Activated T-helper 17 cell treated with anti-CD3 and anti-CD28 coated beads, Interleukin-2, amount 50 U/mL, for 72 hours (primary cell): Measurements from ENCODE around the gene USP9X. TPM values are rescaled to one million over a fixed set of nuclear protein-coding genes. Genes with fewer than 3 reads are reported as not detected.
"Not testable (repeated sequence)": the region's sequence is repeated elsewhere in the genome, so short reads cannot be mapped to it uniquely, and the experiment has no call there.

Source experiments
- ATAC-seq: fragments of 150-1000 bp; cut with Tn5 transposase; replicated peaks from 2 replicates; pipeline ENCODE4 v1.10.0; 2021; ENCODE audit warnings: mild to moderate bottlenecking, moderate library complexity
- H3K27ac Mint-ChIP-seq: one replicate; pipeline ENCODE4 v1.8.0; 2022; ENCODE audit warnings: mixed read lengths
- H3K27me3 Mint-ChIP-seq: one replicate; pipeline ENCODE4 v1.8.0; 2022; ENCODE audit warnings: mixed read lengths
- H3K36me3 Mint-ChIP-seq: one replicate; pipeline ENCODE4 v1.8.0; 2022; ENCODE audit warnings: low read depth, mild to moderate bottlenecking, mixed read lengths
- H3K4me1 Mint-ChIP-seq: one replicate; pipeline ENCODE4 v1.8.0; 2022; ENCODE audit warnings: mixed read lengths
- H3K4me3 Mint-ChIP-seq: one replicate; pipeline ENCODE4 v1.8.0; 2022; ENCODE audit warnings: mild to moderate bottlenecking, mixed read lengths
- H3K9me3 Mint-ChIP-seq: one replicate; pipeline ENCODE4 v1.8.0; 2022; ENCODE audit warnings: mixed read lengths
- total RNA-seq, 2 donors: library from RNA; stranded (reverse); gene quantifications; one replicate each; pipeline ENCODE4 v1.2.3, GENCODE V29; 2022

USP9X gene
- total RNA-seq, 2 donors from 2014 or later, result 49.3 to 63.3 TPM

DNA sequence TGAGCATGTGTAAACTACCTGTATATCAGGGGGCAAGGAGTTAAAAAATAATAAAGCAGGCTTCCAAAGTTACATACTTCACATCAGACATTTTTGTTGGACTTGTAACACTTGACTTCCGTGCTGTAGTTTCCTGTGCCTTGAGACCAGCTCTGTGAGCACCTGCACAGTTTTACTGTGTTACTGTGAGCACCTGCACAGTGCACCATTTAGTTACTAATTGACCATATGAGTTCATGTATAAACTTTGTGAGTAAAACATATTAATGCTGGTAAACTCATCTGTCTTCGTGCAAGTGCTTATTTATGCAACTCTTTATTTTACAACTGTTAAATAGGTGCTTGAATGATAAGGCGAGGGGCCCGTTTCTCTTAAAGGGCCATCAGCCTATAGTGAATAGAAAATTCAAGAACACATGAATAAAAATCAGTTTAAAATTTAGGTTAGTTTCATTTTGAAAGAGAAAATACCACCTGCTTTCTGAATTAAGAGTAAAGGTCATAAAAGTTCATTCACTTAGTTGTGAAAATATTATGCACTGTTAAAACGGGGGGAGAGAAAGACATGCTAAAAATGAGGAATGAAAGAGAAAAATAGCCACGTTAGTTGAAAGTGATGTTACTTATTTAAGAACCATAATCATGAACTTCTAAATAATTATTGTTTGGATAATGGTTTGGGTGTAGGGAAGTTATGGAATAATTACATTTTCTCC, 42.4 kb downstream of the USP9X start:
- ATAC-seq, result no peak
- Mint-ChIP-seq H3K27ac (no peak overlapping the region), H3K27me3 (no peaks in the 10 kb centered on the region), H3K9me3 (no peaks in the 10 kb centered on the region), H3K36me3 (peaks cover 80% of the 10 kb centered on the region), H3K4me1 (no peaks in the 10 kb centered on the region), H3K4me3 (peak overlapping the region; percentile 28)

DNA sequence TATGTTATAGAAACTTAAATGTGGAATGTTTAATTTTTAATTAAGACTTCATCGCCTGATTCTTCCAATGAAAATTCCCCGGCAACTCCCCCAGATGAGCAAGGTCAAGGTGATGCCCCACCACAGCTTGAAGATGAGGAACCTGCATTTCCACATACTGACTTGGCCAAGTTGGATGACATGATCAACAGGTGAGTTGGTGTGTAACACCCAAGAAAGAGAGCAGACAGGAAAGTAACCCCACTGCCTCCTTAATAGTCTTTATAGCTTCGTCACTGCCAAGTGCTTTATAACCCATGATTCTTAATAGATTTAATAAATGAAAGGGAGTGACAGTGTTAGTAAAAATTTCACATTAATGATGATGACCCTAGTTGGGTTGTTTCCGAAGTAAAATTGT, 43.7 kb downstream of the USP9X start:
- H3K4me3 Mint-ChIP-seq, result no peak overlapping the region
- H3K27me3 Mint-ChIP-seq, result no peaks in the 10 kb centered on the region
- ATAC-seq, result no peak
- no peaks in the 10 kb centered on the region for H3K4me1 Mint-ChIP-seq
- H3K9me3 Mint-ChIP-seq, result no peaks in the 10 kb centered on the region
- H3K27ac Mint-ChIP-seq, result no peak overlapping the region
- peaks cover 80% of the 10 kb centered on the region for H3K36me3 Mint-ChIP-seq

DNA sequence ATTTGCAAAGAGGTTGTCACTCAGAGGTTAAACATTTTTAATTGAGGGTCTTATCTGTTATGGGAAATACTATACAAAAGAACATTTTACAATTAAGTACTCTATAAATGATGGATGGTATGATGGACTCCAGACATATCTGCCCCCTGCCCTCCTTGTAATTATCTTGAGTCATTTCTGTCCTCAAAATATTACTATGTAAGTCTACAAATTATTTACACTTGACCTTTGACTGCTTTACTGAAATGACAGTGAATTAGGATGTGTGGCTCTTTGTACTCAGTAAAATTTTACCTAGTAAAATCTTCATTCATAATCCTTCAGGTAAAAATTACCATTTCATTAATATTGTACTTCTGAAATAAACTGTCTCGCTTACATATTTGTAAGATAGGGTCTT, 46.5 kb downstream of the USP9X start:
- Mint-ChIP-seq H3K27ac (no peak overlapping the region), H3K9me3 (no peaks in the 10 kb centered on the region), H3K27me3 (no peaks in the 10 kb centered on the region), H3K4me3 (no peak overlapping the region), H3K4me1 (no peaks in the 10 kb centered on the region), H3K36me3 (peaks cover 81% of the 10 kb centered on the region)
- no peak for ATAC-seq

DNA sequence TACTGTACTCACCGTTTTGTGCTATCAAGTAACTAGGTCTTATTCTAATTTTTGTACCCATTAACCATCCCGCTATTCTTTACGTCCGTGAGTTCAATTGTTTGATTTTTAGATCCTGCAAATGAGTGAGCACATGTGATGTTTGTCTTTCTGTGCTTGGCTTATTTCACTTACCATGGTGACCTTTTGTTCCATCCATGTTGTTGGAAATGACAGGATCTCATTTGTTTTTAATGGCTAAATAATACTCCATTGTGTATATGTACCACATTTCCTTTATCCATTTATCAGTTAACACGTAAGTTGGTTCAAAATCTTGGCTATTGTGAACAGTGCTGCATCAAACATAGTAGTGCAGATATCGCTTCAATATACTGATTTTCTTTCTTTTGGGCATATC, 48.3 kb downstream of the USP9X start:
- no peaks in the 10 kb centered on the region for H3K9me3 Mint-ChIP-seq
- no peak overlapping the region for H3K4me3 Mint-ChIP-seq
- peaks cover 78% of the 10 kb centered on the region for H3K36me3 Mint-ChIP-seq
- H3K4me1 Mint-ChIP-seq, result no peaks in the 10 kb centered on the region
- no peak overlapping the region for H3K27ac Mint-ChIP-seq
- no peak for ATAC-seq
- no peaks in the 10 kb centered on the region for H3K27me3 Mint-ChIP-seq

DNA sequence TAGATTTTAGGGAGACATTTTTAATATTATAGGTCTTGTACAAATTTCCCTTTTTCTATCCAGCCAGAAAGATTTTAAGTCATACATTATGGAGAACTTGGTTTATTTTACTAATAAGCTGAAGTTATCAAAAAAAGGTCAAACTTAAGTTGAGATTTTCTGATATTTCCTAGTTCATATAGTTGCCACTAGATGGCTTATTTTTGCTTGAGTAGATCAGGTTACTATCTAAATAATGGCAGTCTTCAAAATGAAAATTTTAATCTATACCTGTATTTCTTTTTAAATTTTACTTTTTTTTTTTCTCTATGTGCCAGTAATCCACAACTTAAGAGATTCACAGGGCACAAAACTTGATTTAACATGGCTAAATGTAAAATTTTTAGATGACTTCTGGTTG, 52.3 kb downstream of the USP9X start:
- Mint-ChIP-seq H3K4me1 (no peaks in the 10 kb centered on the region), H3K36me3 (peaks cover 66% of the 10 kb centered on the region), H3K27ac (no peak overlapping the region), H3K9me3 (no peaks in the 10 kb centered on the region), H3K4me3 (no peak overlapping the region), H3K27me3 (no peaks in the 10 kb centered on the region)
- ATAC-seq, result no peak

DNA sequence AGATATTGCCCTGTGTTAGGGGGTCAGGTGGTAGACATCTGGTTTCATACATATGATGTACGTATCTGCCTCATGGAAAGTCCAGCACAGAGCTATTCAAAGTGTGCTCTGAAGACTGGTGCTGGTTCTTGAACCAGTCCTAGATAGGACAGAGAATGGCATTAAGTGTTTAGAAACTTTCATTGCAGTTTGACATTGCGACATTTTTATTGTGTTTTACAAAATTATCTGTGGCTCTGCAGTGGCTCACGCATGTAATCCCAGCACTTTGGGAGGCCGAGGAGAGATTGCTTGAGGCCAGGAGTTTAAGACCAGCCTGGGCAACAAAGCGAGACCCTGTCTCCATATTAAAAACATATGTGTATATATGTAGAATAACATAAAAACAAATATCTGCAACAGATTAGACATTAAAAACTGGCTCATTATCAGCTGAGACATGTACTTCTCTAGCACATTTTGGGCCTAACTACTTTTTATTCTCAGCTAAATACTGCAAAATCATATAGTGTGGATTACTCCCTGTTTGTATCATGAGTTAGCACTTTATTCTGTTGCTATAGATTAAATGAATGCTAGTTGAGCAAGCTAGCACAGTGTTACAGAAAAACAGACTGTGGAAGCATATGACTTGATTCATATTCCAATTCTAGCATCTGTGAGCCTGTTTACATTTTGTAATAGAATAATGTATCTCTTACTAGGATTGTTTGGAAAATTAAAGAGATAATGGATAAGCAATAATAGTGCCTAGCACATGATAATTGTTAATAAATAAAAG, 57.1 kb downstream of the USP9X start:
- Mint-ChIP-seq H3K4me3 (no peak overlapping the region), H3K36me3 (peaks cover 54% of the 10 kb centered on the region), H3K27ac (no peak overlapping the region), H3K4me1 (peaks cover 6% of the 10 kb centered on the region), H3K9me3 (no peaks in the 10 kb centered on the region), H3K27me3 (no peaks in the 10 kb centered on the region)
- no peak for ATAC-seq

DNA sequence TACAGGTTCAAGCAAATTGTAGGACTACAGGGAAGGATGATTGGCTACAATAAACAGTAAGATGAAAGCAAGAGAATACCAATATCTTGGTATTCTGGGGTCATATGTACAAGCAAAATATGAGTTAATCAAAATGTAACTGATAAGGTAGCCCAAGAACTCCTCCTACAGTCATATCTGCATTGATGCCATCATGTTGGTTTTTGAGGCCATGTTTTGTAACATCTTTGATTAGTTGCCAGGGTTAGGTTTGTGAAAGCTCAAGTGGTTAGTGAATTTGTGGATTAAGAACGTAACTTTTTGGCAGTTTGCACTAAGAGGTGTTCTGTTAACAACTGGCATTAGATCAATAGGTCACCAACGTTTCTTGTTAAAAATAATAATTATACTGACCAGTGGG, 59.6 kb downstream of the USP9X start:
- H3K4me3 Mint-ChIP-seq, result no peak overlapping the region
- no peak overlapping the region for H3K27ac Mint-ChIP-seq
- no peaks in the 10 kb centered on the region for H3K27me3 Mint-ChIP-seq
- ATAC-seq, result no peak
- no peaks in the 10 kb centered on the region for H3K9me3 Mint-ChIP-seq
- peaks cover 79% of the 10 kb centered on the region for H3K36me3 Mint-ChIP-seq
- H3K4me1 Mint-ChIP-seq, result peaks cover 6% of the 10 kb centered on the region

DNA sequence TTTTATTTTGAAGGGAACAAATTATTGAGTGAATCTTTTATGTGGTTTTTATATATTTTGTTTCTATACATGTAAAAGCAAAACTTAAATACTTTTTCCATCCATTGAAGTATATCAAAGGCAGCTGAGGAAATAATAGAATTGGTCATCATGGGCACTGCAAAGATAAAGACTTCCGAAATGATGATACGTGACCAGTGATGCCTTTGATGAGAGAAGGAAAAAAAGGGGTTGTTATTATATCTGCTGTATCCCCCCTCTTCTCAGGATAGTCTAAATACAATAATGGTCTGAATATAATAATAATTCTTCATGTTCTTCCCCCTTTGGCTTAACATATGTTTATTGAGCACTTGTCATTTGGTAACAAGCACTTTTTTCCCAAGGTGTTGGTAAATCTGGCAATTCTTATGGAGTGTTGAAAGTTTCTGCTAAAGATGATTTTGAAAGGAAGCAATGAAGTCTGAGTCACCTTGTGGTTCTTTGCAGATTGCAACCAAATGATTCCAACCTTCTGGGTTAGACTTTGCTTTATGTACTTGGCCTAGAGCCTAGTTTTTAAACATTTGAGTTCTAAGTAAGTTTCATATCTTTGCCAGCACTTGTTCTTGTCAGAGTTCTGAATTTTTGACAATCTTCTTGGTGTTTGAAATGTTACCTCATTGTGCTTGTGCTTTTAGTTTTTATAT, 60.8 kb downstream of the USP9X start:
- H3K27ac Mint-ChIP-seq, result peak overlapping the region; percentile 4
- ATAC-seq, result peak; percentile 65

DNA sequence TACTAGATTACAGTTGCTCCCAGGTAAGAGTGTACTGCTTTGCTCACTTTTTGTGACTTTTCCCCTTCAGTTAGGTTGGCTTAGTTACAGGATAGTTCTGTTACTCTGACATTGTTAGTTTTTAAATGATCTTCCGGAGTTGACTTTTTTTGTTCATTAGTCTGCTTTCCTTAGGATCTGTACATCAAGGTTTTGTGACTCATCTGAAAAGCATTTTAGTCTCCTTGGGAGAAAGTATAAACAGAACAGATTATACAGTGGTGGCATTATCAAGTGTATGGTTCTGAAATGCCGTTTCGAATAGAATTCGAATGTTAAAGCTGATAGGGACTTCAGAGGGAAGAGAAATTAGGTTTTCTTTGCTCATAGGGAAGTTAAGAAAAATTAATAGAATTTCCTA, 63.3 kb downstream of the USP9X start:
- H3K27ac Mint-ChIP-seq, result no peak overlapping the region
- no peaks in the 10 kb centered on the region for H3K27me3 Mint-ChIP-seq

More for the DNA sequence above, 60.8 kb downstream of the USP9X start:
- H3K4me3 Mint-ChIP-seq, result no peak overlapping the region
- H3K9me3 Mint-ChIP-seq, result no peaks in the 10 kb centered on the region
- H3K36me3 Mint-ChIP-seq, result peaks cover 79% of the 10 kb centered on the region
- H3K27me3 Mint-ChIP-seq, result no peaks in the 10 kb centered on the region
- peaks cover 6% of the 10 kb centered on the region for H3K4me1 Mint-ChIP-seq

DNA sequence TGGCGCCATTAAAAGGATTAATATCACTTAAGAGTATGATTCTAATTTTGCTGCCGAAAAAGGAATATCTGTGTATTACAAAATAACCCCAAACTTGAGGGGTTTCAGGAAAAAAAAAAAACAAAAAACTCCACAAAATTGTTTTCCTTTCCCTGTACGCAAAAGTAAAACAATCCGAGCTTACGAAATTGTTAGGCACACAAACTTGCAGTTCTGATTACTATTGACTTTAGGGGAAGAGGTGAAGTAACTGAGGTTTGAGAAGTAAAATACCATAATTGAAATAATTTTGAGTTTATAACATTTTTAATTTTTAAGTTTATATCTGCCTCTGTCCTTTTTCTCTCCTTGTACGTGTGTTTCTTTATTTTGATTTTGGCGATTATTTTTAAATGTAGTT, 64.8 kb downstream of the USP9X start:
- peaks cover 6% of the 10 kb centered on the region for H3K4me1 Mint-ChIP-seq
- H3K27ac Mint-ChIP-seq, result no peak overlapping the region
- peaks cover 85% of the 10 kb centered on the region for H3K36me3 Mint-ChIP-seq
- H3K9me3 Mint-ChIP-seq, result no peaks in the 10 kb centered on the region
- no peaks in the 10 kb centered on the region for H3K27me3 Mint-ChIP-seq
- ATAC-seq, result no peak
- no peak overlapping the region for H3K4me3 Mint-ChIP-seq

More for the DNA sequence above, 63.3 kb downstream of the USP9X start:
- ATAC-seq, result no peak
- H3K9me3 Mint-ChIP-seq, result no peaks in the 10 kb centered on the region
- peaks cover 6% of the 10 kb centered on the region for H3K4me1 Mint-ChIP-seq
- no peak overlapping the region for H3K4me3 Mint-ChIP-seq
- H3K36me3 Mint-ChIP-seq, result peaks cover 83% of the 10 kb centered on the region

DNA sequence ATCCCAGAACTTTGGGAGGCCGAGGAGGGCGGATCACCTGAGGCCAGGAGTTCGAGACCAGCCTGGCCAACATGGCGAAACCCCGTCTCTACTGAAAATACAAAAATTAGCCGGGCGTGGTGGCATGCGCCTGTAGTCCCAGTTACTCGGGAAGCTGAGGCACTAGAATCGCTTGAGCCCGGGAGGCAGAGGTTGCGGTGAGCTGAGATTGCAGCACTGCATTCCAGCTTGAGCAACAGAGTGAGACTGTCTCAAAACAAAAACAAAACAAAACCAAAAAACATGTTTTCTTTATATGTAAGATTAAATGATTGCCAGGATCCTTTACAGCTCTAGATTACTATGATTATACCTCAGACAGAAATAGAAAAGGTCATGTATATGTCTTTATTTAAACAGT, 66.5 kb downstream of the USP9X start:
- not testable (repeated sequence) for H3K9me3 Mint-ChIP-seq, H3K27ac Mint-ChIP-seq, H3K4me3 Mint-ChIP-seq, H3K27me3 Mint-ChIP-seq, ATAC-seq, H3K4me1 Mint-ChIP-seq
- peaks cover 81% of the 10 kb centered on the region for H3K36me3 Mint-ChIP-seq

DNA sequence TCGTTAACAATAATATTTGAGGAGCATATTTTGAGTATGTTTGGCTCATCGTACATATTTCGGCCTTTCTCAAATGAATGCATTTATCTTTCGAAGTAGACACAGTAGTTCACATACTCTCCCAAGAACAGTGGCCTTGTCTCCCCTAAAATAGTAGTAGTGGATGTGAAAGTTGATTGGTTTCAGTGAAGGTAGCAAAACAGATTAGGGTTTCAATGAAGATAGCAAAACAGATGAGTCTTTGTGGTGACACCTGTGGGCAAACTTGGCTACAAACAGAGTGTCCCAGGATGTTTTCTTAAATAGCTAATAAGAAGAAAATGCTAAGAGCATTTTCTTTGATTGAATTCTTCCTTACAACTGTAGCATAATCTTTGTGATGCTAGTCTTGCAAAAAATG, 67.0 kb downstream of the USP9X start:
- H3K36me3 Mint-ChIP-seq, result peaks cover 81% of the 10 kb centered on the region
- H3K9me3 Mint-ChIP-seq, result no peaks in the 10 kb centered on the region
- ATAC-seq, result no peak
- no peaks in the 10 kb centered on the region for H3K4me1 Mint-ChIP-seq
- no peaks in the 10 kb centered on the region for H3K27me3 Mint-ChIP-seq
- H3K4me3 Mint-ChIP-seq, result no peak overlapping the region
- H3K27ac Mint-ChIP-seq, result no peak overlapping the region

DNA sequence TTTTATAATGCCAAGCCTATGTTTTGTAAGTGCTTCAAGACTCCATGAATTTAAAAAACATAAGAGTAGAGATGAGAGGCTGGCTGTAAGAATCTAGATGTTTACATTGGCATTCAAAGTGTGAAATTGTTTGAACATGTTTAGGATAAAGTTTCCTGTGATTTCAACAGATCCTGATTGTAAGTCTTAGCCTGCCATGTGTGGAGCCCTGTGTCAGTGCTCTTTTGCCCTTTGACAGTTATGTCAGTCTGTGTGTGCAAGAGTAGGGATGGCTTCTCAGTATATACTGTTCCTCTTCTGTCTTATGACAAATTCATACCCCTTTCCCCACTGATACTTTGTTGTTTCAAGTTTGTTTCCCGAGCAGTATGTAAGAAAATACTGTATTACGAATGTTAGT, 68.2 kb downstream of the USP9X start:
- H3K9me3 Mint-ChIP-seq, result no peaks in the 10 kb centered on the region
- peaks cover 81% of the 10 kb centered on the region for H3K36me3 Mint-ChIP-seq
- H3K4me1 Mint-ChIP-seq, result no peaks in the 10 kb centered on the region
- no peak overlapping the region for H3K27ac Mint-ChIP-seq
- no peaks in the 10 kb centered on the region for H3K27me3 Mint-ChIP-seq
- ATAC-seq, result no peak
- no peak overlapping the region for H3K4me3 Mint-ChIP-seq

DNA sequence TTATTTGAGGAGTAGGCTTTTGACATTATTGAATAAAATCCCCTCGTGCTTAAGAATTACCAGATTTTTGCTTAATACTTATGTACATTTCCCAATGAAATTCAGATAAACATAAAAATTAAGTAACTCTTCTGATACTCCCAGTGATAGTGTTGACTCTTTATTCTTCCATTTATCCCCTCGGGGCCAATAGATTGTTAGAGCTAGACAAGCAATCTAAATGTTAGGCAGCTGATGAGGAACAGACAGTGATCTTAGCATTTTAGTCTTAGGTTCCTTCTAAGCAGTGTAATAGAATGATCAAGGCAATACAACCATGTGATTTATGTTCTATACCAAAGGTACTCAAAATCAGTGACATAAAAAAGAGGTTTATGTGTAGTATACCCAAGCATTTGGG, 68.7 kb downstream of the USP9X start:
- ATAC-seq, result no peak
- Mint-ChIP-seq H3K4me3 (no peak overlapping the region), H3K36me3 (peaks cover 81% of the 10 kb centered on the region), H3K27me3 (no peaks in the 10 kb centered on the region), H3K27ac (no peak overlapping the region), H3K9me3 (no peaks in the 10 kb centered on the region), H3K4me1 (no peaks in the 10 kb centered on the region)

DNA sequence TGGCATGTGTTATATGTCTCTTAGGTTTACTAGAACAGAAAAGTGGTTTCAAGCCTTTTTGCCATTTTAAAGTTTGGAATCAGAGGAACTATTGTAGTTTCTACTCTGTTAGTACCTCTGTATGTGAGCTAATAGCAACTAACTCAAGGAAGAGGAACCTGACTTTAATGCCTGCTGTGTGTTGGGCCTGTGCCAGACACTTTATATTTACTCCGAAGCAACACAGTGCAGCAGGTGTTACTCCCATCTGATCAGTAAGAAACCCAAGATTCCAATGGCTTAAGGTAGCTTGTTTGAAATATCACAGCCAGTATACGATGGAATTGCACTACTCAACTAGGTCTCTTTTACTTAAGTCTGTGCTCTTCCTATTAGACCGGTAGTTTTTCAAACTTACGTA, 79.2 kb downstream of the USP9X start:
- no peak overlapping the region for H3K4me3 Mint-ChIP-seq
- H3K27me3 Mint-ChIP-seq, result no peaks in the 10 kb centered on the region
- no peak for ATAC-seq
- no peaks in the 10 kb centered on the region for H3K9me3 Mint-ChIP-seq
- H3K27ac Mint-ChIP-seq, result no peak overlapping the region
- no peaks in the 10 kb centered on the region for H3K4me1 Mint-ChIP-seq
- H3K36me3 Mint-ChIP-seq, result peaks cover 73% of the 10 kb centered on the region
